ENCODE measurements around the gene NR2F2.

Gene NR2F2

GRCh38 chr15:96340348-96340597, 9.8 kb downstream of the NR2F2 start:
- Histone ChIP-seq H3K4me3 (ENCODE audit: low read length) (no peak overlapping the region), H3K79me2 (ENCODE audit: control insufficient read depth, low read length) (no peaks in the 10 kb centered on the region), H3K27me3 (ENCODE audit: control insufficient read depth, low read length) (no peaks in the 10 kb centered on the region), H3K4me1 (ENCODE audit: control insufficient read depth, low read length) (no peaks in the 10 kb centered on the region), H3K9me3 (ENCODE audit: control insufficient read depth, insufficient read depth, low read length) (no peaks in the 10 kb centered on the region), H3K27ac (ENCODE audit: low read depth, low read length) (no peak overlapping the region), H3K4me2 (ENCODE audit: low read length) (no peak overlapping the region), H4K20me1 (ENCODE audit: control insufficient read depth, insufficient read depth, low read depth, low read length) (no peaks in the 10 kb centered on the region), H3F3A (ENCODE audit: control insufficient read depth, insufficient read depth) (no peaks in the 10 kb centered on the region), H3K9me2 (replicated peaks; ENCODE audit: control insufficient read depth, low read length) (no peaks in the 10 kb centered on the region), H3K36me3 (ENCODE audit: control insufficient read depth, low read length) (no peaks in the 10 kb centered on the region)
- TF ChIP-seq CTCF (IDR thresholded peaks at IDR 0.05; ENCODE audit: low read depth, low read length, poor library complexity, severe bottlenecking) (no peak), EZH2phosphoT487 (IDR thresholded peaks at IDR 0.05; ENCODE audit: borderline replicate concordance, low read length) (no peak)

GRCh38 chr15:96340598-96341512, 10.4 kb downstream of the NR2F2 start:
- H4K20me1 ChIP-seq (ENCODE audit: control insufficient read depth, insufficient read depth, low read depth, low read length), result no peaks in the 10 kb centered on the region

GRCh38 chr15:96341513-96342405, 11.3 kb downstream of the NR2F2 start:
- H3K27ac ChIP-seq (ENCODE audit: low read depth, low read length), result no peak overlapping the region
- no peaks in the 10 kb centered on the region for H3K79me2 ChIP-seq (ENCODE audit: control insufficient read depth, low read length)
- no peak overlapping the region for H3K4me3 ChIP-seq (ENCODE audit: low read length)
- no peaks in the 10 kb centered on the region for H3K36me3 ChIP-seq (ENCODE audit: control insufficient read depth, low read length)
- no peaks in the 10 kb centered on the region for H3K9me3 ChIP-seq (ENCODE audit: control insufficient read depth, insufficient read depth, low read length)
- H4K20me1 ChIP-seq (ENCODE audit: control insufficient read depth, insufficient read depth, low read depth, low read length), result no peaks in the 10 kb centered on the region
- H3K27me3 ChIP-seq (ENCODE audit: control insufficient read depth, low read length), result no peaks in the 10 kb centered on the region
- no peaks in the 10 kb centered on the region for H3K9me2 ChIP-seq (replicated peaks; ENCODE audit: control insufficient read depth, low read length)
- no peaks in the 10 kb centered on the region for H3F3A ChIP-seq (ENCODE audit: control insufficient read depth, insufficient read depth)
- no peak overlapping the region for H3K4me2 ChIP-seq (ENCODE audit: low read length)
- no peaks in the 10 kb centered on the region for H3K4me1 ChIP-seq (ENCODE audit: control insufficient read depth, low read length)
- TF ChIP-seq EZH2phosphoT487 (IDR thresholded peaks at IDR 0.05; ENCODE audit: borderline replicate concordance, low read length), result no peak
- TF ChIP-seq CTCF (IDR thresholded peaks at IDR 0.05; ENCODE audit: low read depth, low read length, poor library complexity, severe bottlenecking), result no peak

More at GRCh38 chr15:96340598-96341512, 10.4 kb downstream of the NR2F2 start:
- no peak overlapping the region for H3K27ac ChIP-seq (ENCODE audit: low read depth, low read length)
- TF ChIP-seq EZH2phosphoT487 (IDR thresholded peaks at IDR 0.05; ENCODE audit: borderline replicate concordance, low read length) (no peak), CTCF (IDR thresholded peaks at IDR 0.05; ENCODE audit: low read depth, low read length, poor library complexity, severe bottlenecking) (no peak)
- H3K9me3 ChIP-seq (ENCODE audit: control insufficient read depth, insufficient read depth, low read length), result no peaks in the 10 kb centered on the region
- no peaks in the 10 kb centered on the region for H3K79me2 ChIP-seq (ENCODE audit: control insufficient read depth, low read length)
- H3K27me3 ChIP-seq (ENCODE audit: control insufficient read depth, low read length), result no peaks in the 10 kb centered on the region
- no peaks in the 10 kb centered on the region for H3K36me3 ChIP-seq (ENCODE audit: control insufficient read depth, low read length)
- no peaks in the 10 kb centered on the region for H3F3A ChIP-seq (ENCODE audit: control insufficient read depth, insufficient read depth)
- H3K4me3 ChIP-seq (ENCODE audit: low read length), result no peak overlapping the region
- H3K9me2 ChIP-seq (replicated peaks; ENCODE audit: control insufficient read depth, low read length), result no peaks in the 10 kb centered on the region
- no peak overlapping the region for H3K4me2 ChIP-seq (ENCODE audit: low read length)
- H3K4me1 ChIP-seq (ENCODE audit: control insufficient read depth, low read length), result no peaks in the 10 kb centered on the region
